K562 (cell line): ENCODE measurements around the gene GZMA. TPM values are rescaled to one million over a fixed set of nuclear protein-coding genes. Genes with fewer than 3 reads are reported as not detected.

Experiments
- ATAC-seq: fragments of 200-7000 bp; cut with Tn5 transposase; 3 replicates; pipeline ENCODE4 v1.9.1; 2020; ENCODE audit warnings: moderate library complexity
- BruUV-seq: library from RNA; stranded (reverse); fragments of 400-500 nt; replicated peaks from 2 replicates; lab custom pipeline; 2021; lab: Mats Ljungman, UMichigan
- CTCF ChIA-PET: fragments of 300-600 bp; formaldehyde crosslinking; extraction: SDS; loops from one replicate; lab custom pipeline; 2021; ENCODE audit warnings: low intra/inter-chr PET ratio; lab: Yijun Ruan, JAX
- POLR2A ChIA-PET: fragments of 300-600, 350-650 bp; sonication (Branson Sonifier 250); formaldehyde crosslinking; extraction: SDS; loops from one replicate; lab custom pipeline; 2021; ENCODE audit warnings: antibody characterized with exemption, inconsistent platforms; lab: Yijun Ruan, JAX
- DNase-seq, 4 experiments: peaks; one replicate each; pipeline versions ENCODE4 v3.0.0 to v3.0.0-alpha.2; 2011 to 2018; ENCODE audit warnings: low spot score in 3 of 4, mixed read lengths in 3 of 4; ENCODE audit errors: extremely low read depth in 1 of 4
- FAIRE-seq: peaks from 2 replicates; lab custom pipeline; 2011; peaks lifted over from hg19 to GRCh38; lab: Jason Lieb, UNC
- H2AFZ ChIP-seq: 2 replicates; pipeline ENCODE4 v1.6.0; 2011; ENCODE audit warnings: low read depth, low read length, control low read depth, inconsistent platforms
- H3K27ac ChIP-seq: fragments of 200-600 bp; 3 replicates; pipeline ENCODE4 v1.8.0; 2011; ENCODE audit warnings: low read depth, mild to moderate bottlenecking, control low read depth, inconsistent platforms, low read length, moderate library complexity, mixed read lengths; ENCODE audit errors: extremely low read depth
- H3K27me3 ChIP-seq, 2 experiments: fragments of 300-600 bp in 1 of 2; 2 replicates in 1 of 2; 3 replicates in 1 of 2; pipeline versions ENCODE4 v1.6.0 to v1.8.0; 2011; ENCODE audit warnings: inconsistent platforms in 2 of 2, low read length in 2 of 2, mild to moderate bottlenecking in 1 of 2, mixed read lengths in 1 of 2, moderate library complexity in 1 of 2; ENCODE audit not compliant: control insufficient read depth in 2 of 2, insufficient read depth in 2 of 2
- H3K36me3 ChIP-seq: fragments of 300-600 bp; 3 replicates; pipeline ENCODE4 v1.8.0; 2011; ENCODE audit warnings: mild to moderate bottlenecking, low read length, inconsistent platforms; ENCODE audit not compliant: control insufficient read depth, insufficient read depth
- H3K4me1 ChIP-seq, 2 experiments: fragments of 200-600 bp in 1 of 2; replicated peaks in 1 of 2; 2 replicates in 1 of 2; 3 replicates in 1 of 2; pipeline versions ENCODE4 v1.5.1 to v1.8.0; 2011; ENCODE audit warnings: inconsistent platforms in 2 of 2, low read length in 2 of 2, mild to moderate bottlenecking in 1 of 2, mixed read lengths in 1 of 2, moderate library complexity in 1 of 2; ENCODE audit not compliant: control insufficient read depth in 2 of 2, insufficient read depth in 2 of 2
- H3K4me2 ChIP-seq: 2 replicates; pipeline ENCODE4 v1.6.1; 2011; ENCODE audit warnings: low read length, control low read depth, inconsistent platforms, mixed read lengths; ENCODE audit not compliant: insufficient read depth
- H3K4me3 ChIP-seq: fragments of 200-600 bp; sonication (generic), shearing (Covaris generic); 2 replicates; pipeline ENCODE4 v1.5.1; 2016; ENCODE audit warnings: control low read depth, inconsistent platforms
- H3K79me2 ChIP-seq: fragments of 200-600 bp; 3 replicates; pipeline ENCODE4 v1.8.0; 2011; ENCODE audit warnings: low read length, inconsistent platforms; ENCODE audit not compliant: control insufficient read depth, insufficient read depth
- H3K9ac ChIP-seq, 2 experiments: 2 replicates each; pipeline versions ENCODE4 v1.6.0 to v1.6.1; 2011; ENCODE audit warnings: low read depth in 2 of 2, low read length in 2 of 2, control low read depth in 1 of 2, inconsistent platforms in 1 of 2, mild to moderate bottlenecking in 1 of 2, mixed read lengths in 1 of 2; ENCODE audit not compliant: insufficient read depth in 1 of 2
- H3K9me1 ChIP-seq: one replicate; pipeline ENCODE4 v1.6.0; 2011; ENCODE audit warnings: inconsistent platforms, mild to moderate bottlenecking, low read length, moderate library complexity; ENCODE audit not compliant: control insufficient read depth, insufficient read depth
- H3K9me3 ChIP-seq: replicated peaks from 2 replicates; pipeline ENCODE4 v1.5.1; 2011; ENCODE audit warnings: low read depth, low read length, inconsistent platforms; ENCODE audit not compliant: control insufficient read depth, insufficient read depth
- H4K20me1 ChIP-seq: replicated peaks from 2 replicates; pipeline ENCODE4 v1.6.1; 2011; ENCODE audit warnings: low read length, inconsistent platforms, mixed read lengths; ENCODE audit not compliant: control insufficient read depth, insufficient read depth
- ARID1B ChIP-seq: fragments of 450-650 bp; IDR thresholded peaks from 2 replicates; pipeline ENCODE4 v1.6.1; 2016; ENCODE audit warnings: antibody characterized with exemption, mild to moderate bottlenecking, inconsistent platforms
- CBX1 ChIP-seq: sonication (generic); IDR thresholded peaks from 2 replicates; pipeline ENCODE4 v1.6.1; 2016; ENCODE audit warnings: antibody characterized with exemption, low read depth, mild to moderate bottlenecking
- CBX5 ChIP-seq: IDR thresholded peaks from 2 replicates; pipeline ENCODE4 v1.6.1; 2014; ENCODE audit warnings: low read depth, borderline replicate concordance
- CBX8 ChIP-seq: fragments of 200-600 bp; sonication (generic); IDR thresholded peaks from 2 replicates; pipeline ENCODE4 v1.6.1; 2012; ENCODE audit warnings: borderline replicate concordance, mixed run types, low read depth, mild to moderate bottlenecking, moderate library complexity, mixed read lengths, low read length, control low read depth, inconsistent platforms; ENCODE audit not compliant: poor library complexity, severe bottlenecking; ENCODE audit errors: extremely low read depth
- CCAR2 ChIP-seq: fragments of 200-400 bp; formaldehyde crosslinking; IDR thresholded peaks from 2 replicates; pipeline ENCODE4 v1.6.1; 2017; ENCODE audit warnings: mild to moderate bottlenecking, low read depth, low read length
- FOSL1 ChIP-seq: fragments of 200-800 bp; sonication (Bioruptor generic); conservative IDR thresholded peaks from 2 replicates; pipeline ENCODE4 v1.6.1; 2016; ENCODE audit warnings: missing genetic modification characterization, missing compliant biosample characterization
- FOXJ2 ChIP-seq: fragments of 200-800 bp; sonication (Bioruptor generic); IDR thresholded peaks from 2 replicates; pipeline ENCODE4 v1.6.1; 2016; ENCODE audit warnings: missing genetic modification characterization, missing compliant biosample characterization
- HDAC2 ChIP-seq: fragments of 450-650 bp; IDR thresholded peaks from 2 replicates; pipeline ENCODE4 v1.6.1; 2016; ENCODE audit warnings: mild to moderate bottlenecking
- MYBL2 ChIP-seq, 2 experiments: fragments of 450-650 bp in 1 of 2; sonication (generic) in 1 of 2; formaldehyde crosslinking in 1 of 2; IDR thresholded peaks; 2 replicates each; pipeline versions ENCODE4 v1.6.1 to v1.8.1; 2017 to 2022; ENCODE audit warnings: borderline replicate concordance in 1 of 2, inconsistent platforms in 1 of 2, low read depth in 1 of 2, mild to moderate bottlenecking in 1 of 2, missing genetic modification reagents in 1 of 2, moderate library complexity in 1 of 2
- NCOA4 ChIP-seq: fragments of 450-650 bp; IDR thresholded peaks from 2 replicates; pipeline ENCODE4 v1.6.1; 2018; ENCODE audit warnings: mild to moderate bottlenecking; ENCODE audit not compliant: partially characterized antibody
- POLR3G ChIP-seq: IDR thresholded peaks from 2 replicates; pipeline ENCODE4 v1.6.1; 2011; ENCODE audit not compliant: insufficient read length, insufficient replicate concordance; ENCODE audit errors: extremely low read depth
- RBM14 ChIP-seq: fragments of 200-400 bp; formaldehyde crosslinking; IDR thresholded peaks from 2 replicates; pipeline ENCODE4 v1.6.1; 2018; ENCODE audit warnings: low read depth, mild to moderate bottlenecking, low read length, moderate library complexity, borderline replicate concordance; ENCODE audit not compliant: insufficient read depth
- RFX7 ChIP-seq: fragments of 250-450 bp; sonication (Bioruptor Pico); IDR thresholded peaks from 2 replicates; pipeline ENCODE4 v1.5.1; 2021; ENCODE audit warnings: mild to moderate bottlenecking
- ZC3H4 ChIP-seq: sonication (generic); formaldehyde crosslinking; IDR thresholded peaks from 2 replicates; pipeline ENCODE4 v1.9.0; 2021; ENCODE audit warnings: missing genetic modification reagents, borderline replicate concordance
- ZNF12 ChIP-seq: sonication (generic); formaldehyde crosslinking; IDR thresholded peaks from 2 replicates; pipeline ENCODE4 v1.4.0; 2020; ENCODE audit warnings: mild to moderate bottlenecking, missing genetic modification reagents
- ZNF507 ChIP-seq: conservative IDR thresholded peaks from 2 replicates; pipeline ENCODE4 v1.6.1; 2017; ENCODE audit warnings: missing genetic modification characterization, missing compliant biosample characterization
- WGBS: fragments of 100-300 bp; shearing (Covaris generic); methylation state at CpG from one replicate; pipeline ENCODE4 v1.1.6; 2016; ENCODE audit warnings: low coverage, mixed read lengths; ENCODE audit not compliant: insufficient coverage; ENCODE audit errors: missing lambda C conversion rate; 5-methylcytosine and 5-hydroxymethylcytosine counted together
- in situ Hi-C: fragments of 300-500 bp; cut with MboI; formaldehyde crosslinking; loops from 4 replicates; pipeline ENCODE4 v1.15.0; 2018; ENCODE audit warnings: inconsistent platforms, mixed read lengths
- intact Hi-C: fragments of 100-400 bp; cut with micrococcal nuclease; formaldehyde crosslinking; loops from 2 replicates; pipeline ENCODE4 v1.14.2; 2022
- polyA plus RNA-seq, 8 experiments: library from polyadenylated mRNA; depleted of rRNA in 4 of 8; stranded (reverse) in 5 of 8; unstranded in 3 of 8; fragments of >200 nt; fragmentation: Nextera tagmentation in 2 of 8; fragmentation: Illumina TruSeq in 1 of 8; extraction: Ambion mirVana in 2 of 8; extraction: Trizol in 1 of 8; gene quantifications; 2 replicates each; pipeline versions ENCODE4 v1.2.1 to v1.2.3, GENCODE V29; 2011 to 2014; ENCODE audit warnings: inconsistent platforms in 1 of 8, missing spikeins in 1 of 8
- total RNA-seq, 7 experiments: library from RNA; depleted of rRNA in 6 of 7; stranded (reverse); fragments of >200 nt in 6 of 7; fragmentation: Illumina TruSeq in 2 of 7; extraction: Trizol in 2 of 7; gene quantifications; 2 replicates each; pipeline versions ENCODE4 v1.2.1 to v1.2.3, GENCODE V29; 2011 to 2021; ENCODE audit warnings: low replicate concordance in 1 of 7
- TF ChIP-seq, protein P1 (sequence below): sonication (generic); formaldehyde crosslinking; IDR thresholded peaks from 2 replicates; pipeline ENCODE4 v1.8.0; 2022; ENCODE audit warnings: mild to moderate bottlenecking, missing genetic modification reagents

GZMA gene
- total and polyA plus RNA-seq, 9 of the 15 experiments (the other 6 are each of a cell fraction or from before 2014, with no cell fraction given): not detected

DNA sequence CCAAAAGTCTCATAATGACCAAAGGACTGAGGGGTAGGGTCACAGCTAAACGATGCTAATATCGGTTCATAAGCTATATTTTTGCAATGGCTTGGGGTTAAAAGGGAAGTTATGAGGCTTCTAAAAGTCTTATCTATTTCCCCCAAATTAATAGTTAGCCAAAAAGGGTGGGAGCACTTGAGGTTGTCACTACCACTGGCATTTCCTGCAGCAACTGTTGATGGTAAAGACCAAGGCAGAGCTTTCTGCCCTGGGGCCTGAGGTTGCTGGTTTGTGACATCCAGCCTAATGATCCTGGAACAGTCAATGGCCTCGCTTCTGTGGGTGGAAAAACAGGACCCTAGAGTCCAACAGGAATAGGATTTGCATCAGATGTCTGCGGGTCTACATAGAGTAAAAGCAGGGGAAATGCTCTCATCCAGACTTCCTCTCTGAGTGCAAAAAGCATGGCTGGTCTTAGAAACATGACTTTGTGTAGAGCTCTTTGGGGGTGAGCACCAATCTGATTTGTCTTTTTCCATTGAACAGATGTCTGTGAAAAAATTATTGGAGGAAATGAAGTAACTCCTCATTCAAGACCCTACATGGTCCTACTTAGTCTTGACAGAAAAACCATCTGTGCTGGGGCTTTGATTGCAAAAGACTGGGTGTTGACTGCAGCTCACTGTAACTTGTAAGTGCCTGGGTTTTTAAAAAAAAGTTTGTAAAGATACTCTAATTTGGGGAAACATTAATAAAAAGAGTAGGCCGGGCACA is 2.7 kb downstream of the GZMA start:
- in situ Hi-C loops: no loop called here
- H3K9ac ChIP-seq: no peak overlapping the region
- H3K4me3 ChIP-seq: no peak overlapping the region
- H3K4me1 ChIP-seq: no peaks in the 10 kb centered on the region
- no TSS peak for BruUV-seq
- CTCF ChIA-PET: interaction anchor here (0.7 kb wide), 1 partner anchor 481 kb away, joined by 3 read pairs; no protein-coding TSS in a partner anchor
- no peak overlapping the region for H3K4me2 ChIP-seq
- H3K27me3 ChIP-seq: peaks cover 0 to 5% of the 10 kb centered on the region in 2 experiments; a peak in 2 of 5 replicates
- no peaks in the 10 kb centered on the region for H3K36me3 ChIP-seq
- DNase-seq (no peak), ATAC-seq (no peak), FAIRE-seq (no peak)
- POLR2A ChIA-PET: no interaction called here
- no peak overlapping the region for H3K27ac ChIP-seq
- intact Hi-C loops: no loop called here
- WGBS: 0% methylated on average over 5 of the region's 5 CpGs
- H4K20me1 ChIP-seq: no peaks in the 10 kb centered on the region
- H3K9me3 ChIP-seq: no peaks in the 10 kb centered on the region
- TF ChIP-seq ZC3H4 (CRISPR knock-in tag) (no peak), RFX7 (no peak), POLR3G (no peak), ZNF507 (tag) (no peak), FOXJ2 (tag) (no peak), RBM14 (no peak), ARID1B (no peak), HDAC2 (no peak), CBX8 (no peak), MYBL2 (IDR thresholded peaks at IDR 0.05; ENCODE audit: low read depth) (no peak), MYBL2 (CRISPR knock-in tag; IDR thresholded peaks at IDR 0.05; ENCODE audit: borderline replicate concordance) (no peak), ZNF12 (CRISPR knock-in tag) (no peak), CBX1 (no peak), FOSL1 (tag) (no peak), CBX5 (no peak), NCOA4 (no peak), CCAR2 (no peak)
- TF ChIP-seq, protein P1, sequence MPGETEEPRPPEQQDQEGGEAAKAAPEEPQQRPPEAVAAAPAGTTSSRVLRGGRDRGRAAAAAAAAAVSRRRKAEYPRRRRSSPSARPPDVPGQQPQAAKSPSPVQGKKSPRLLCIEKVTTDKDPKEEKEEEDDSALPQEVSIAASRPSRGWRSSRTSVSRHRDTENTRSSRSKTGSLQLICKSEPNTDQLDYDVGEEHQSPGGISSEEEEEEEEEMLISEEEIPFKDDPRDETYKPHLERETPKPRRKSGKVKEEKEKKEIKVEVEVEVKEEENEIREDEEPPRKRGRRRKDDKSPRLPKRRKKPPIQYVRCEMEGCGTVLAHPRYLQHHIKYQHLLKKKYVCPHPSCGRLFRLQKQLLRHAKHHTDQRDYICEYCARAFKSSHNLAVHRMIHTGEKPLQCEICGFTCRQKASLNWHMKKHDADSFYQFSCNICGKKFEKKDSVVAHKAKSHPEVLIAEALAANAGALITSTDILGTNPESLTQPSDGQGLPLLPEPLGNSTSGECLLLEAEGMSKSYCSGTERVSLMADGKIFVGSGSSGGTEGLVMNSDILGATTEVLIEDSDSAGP (CRISPR knock-in tag): no peak
- no peaks in the 10 kb centered on the region for H3K9me1 ChIP-seq
- H2AFZ ChIP-seq: no peak overlapping the region
- no peaks in the 10 kb centered on the region for H3K79me2 ChIP-seq
